ENCODE results near the gene GM2A.

Gene GM2A

GRCh38 chr5:151213803-151214613 is 39.0 kb upstream of the GM2A start:
- no peak for TF ChIP-seq CTCF (IDR thresholded peaks at IDR 0.05)
- peak; percentile 88 to 89 for DNase-seq
- Histone ChIP-seq H3K9me3 (no peaks in the 10 kb centered on the region), H3K36me3 (no peaks in the 10 kb centered on the region), H3K27me3 (no peaks in the 10 kb centered on the region), H3K4me3 (no peak overlapping the region), H3K4me1 (peaks cover 0 to 22% (median 5%) of the 10 kb centered on the region in 4 donors), H3K27ac (peak overlapping the region in 1 of 2 donors; percentile 28)
- intact Hi-C loops (cut with DNase I; ENCODE audit: low total_unique reads): no loop called here

GRCh38 chr5:151214614-151215545 is 38.1 kb upstream of the GM2A start:
- TF ChIP-seq CTCF (IDR thresholded peaks at IDR 0.05): no peak
- peaks cover 0 to 19% (median 5%) of the 10 kb centered on the region in 4 donors for H3K4me1 ChIP-seq
- H3K9me3 ChIP-seq: no peaks in the 10 kb centered on the region
- no peaks in the 10 kb centered on the region for H3K27me3 ChIP-seq
- no peaks in the 10 kb centered on the region for H3K36me3 ChIP-seq
- H3K4me3 ChIP-seq: no peak overlapping the region
- intact Hi-C loops (cut with DNase I; ENCODE audit: low total_unique reads): no loop called here
- DNase-seq: no peak
- H3K27ac ChIP-seq: peak overlapping the region; percentile 28 to 29

- no peak for DNase-seq
- Histone ChIP-seq H3K27me3 (no peaks in the 10 kb centered on the region), H3K36me3 (no peaks in the 10 kb centered on the region), H3K4me3 (no peak overlapping the region), H3K9me3 (no peaks in the 10 kb centered on the region), H3K27ac (no peak overlapping the region), H3K4me1 (peaks cover 0 to 26% (median 8%) of the 10 kb centered on the region in 4 donors)
- intact Hi-C loops (cut with DNase I; ENCODE audit: low total_unique reads): no loop called here
- no peak for TF ChIP-seq CTCF (IDR thresholded peaks at IDR 0.05)
These were observed 37.5 kb upstream of the GM2A start for GRCh38 chr5:151215546-151215880.

GRCh38 chr5:151216781-151217180 is 36.2 kb upstream of the GM2A start:
- H3K4me1 ChIP-seq: peaks cover 0 to 38% (median 18%) of the 10 kb centered on the region in 4 donors
- H3K36me3 ChIP-seq: no peaks in the 10 kb centered on the region
- H3K9me3 ChIP-seq: no peaks in the 10 kb centered on the region
- intact Hi-C loops (cut with DNase I; ENCODE audit: low total_unique reads): no loop called here
- TF ChIP-seq CTCF (IDR thresholded peaks at IDR 0.05): no peak
- no peak overlapping the region for H3K4me3 ChIP-seq
- H3K27ac ChIP-seq: no peak overlapping the region
- H3K27me3 ChIP-seq: no peaks in the 10 kb centered on the region
- no peak for DNase-seq

GRCh38 chr5:151218177-151218576 is 34.8 kb upstream of the GM2A start:
- Histone ChIP-seq H3K4me1 (peaks cover 0 to 52% (median 30%) of the 10 kb centered on the region in 4 donors), H3K27ac (no peak overlapping the region), H3K36me3 (no peaks in the 10 kb centered on the region), H3K27me3 (no peaks in the 10 kb centered on the region), H3K9me3 (no peaks in the 10 kb centered on the region), H3K4me3 (no peak overlapping the region)
- no peak for DNase-seq
- intact Hi-C loops (cut with DNase I; ENCODE audit: low total_unique reads): no loop called here
- TF ChIP-seq CTCF (IDR thresholded peaks at IDR 0.05): no peak

All from tibial artery (tissue), 4 donors.